Measurements from ENCODE around the gene UBP1. TPM values are rescaled to one million over a fixed set of nuclear protein-coding genes. Genes with fewer than 3 reads are reported as not detected.

UBP1 gene
- polyA plus RNA-seq, 1 of the 3 experiments (the other 2 are of a cell fraction): 45.5 TPM

GRCh38 chr3:33398410-33398809, 41.8 kb downstream of the UBP1 start:
- POLR2A ChIA-PET: no interaction called here
- 97% methylated on average over 5 of the region's 5 CpGs for WGBS (ENCODE audit: low lambda C conversion rate)

GRCh38 chr3:33395900-33396299, 44.3 kb downstream of the UBP1 start:
- peak overlapping the region in 1 of 2 experiments; percentile 95; a peak in 1 of 4 replicates for H3K27ac ChIP-seq (ENCODE audit: low read depth in 2 of 2, low read length in 1 of 2)
- no peaks in the 10 kb centered on the region for H3K9me2 ChIP-seq
- peaks cover 10 to 26% of the 10 kb centered on the region in 2 experiments for H3K4me1 ChIP-seq (ENCODE audit: control insufficient read depth in 1 of 2, insufficient read depth in 2 of 2, low read depth in 1 of 2, low read length in 1 of 2)
- peaks cover 46% of the 10 kb centered on the region for H3F3A ChIP-seq (replicated peaks; ENCODE audit: insufficient read depth)
- 95% methylated on average over 3 of the region's 7 CpGs for WGBS (ENCODE audit: low lambda C conversion rate)
- H3K79me2 ChIP-seq (ENCODE audit: insufficient read depth): peaks cover 30% of the 10 kb centered on the region
- ChIA-PET CTCF (interaction anchor here (0.6 to 2.7 kb wide), 2 partner anchors 23 to 311 kb away, joined by 3 to 11 read pairs; no protein-coding TSS in a partner anchor), POLR2A (no interaction called here)
- H3K36me3 ChIP-seq (replicated peaks in 1 of 2; ENCODE audit: control insufficient read depth in 1 of 2, insufficient read depth in 2 of 2, low read length in 1 of 2): peaks cover 86 to 94% of the 10 kb centered on the region in 2 experiments
- no peaks in the 10 kb centered on the region for H4K20me1 ChIP-seq (ENCODE audit: insufficient read depth)
- H3K9ac ChIP-seq: no peak overlapping the region
- H3K4me2 ChIP-seq: no peak overlapping the region
- H2AFZ ChIP-seq (ENCODE audit: low read depth): no peak overlapping the region
- H3K9me3 ChIP-seq: no peaks in the 10 kb centered on the region
- TF ChIP-seq EZH2phosphoT487 (IDR thresholded peaks at IDR 0.05; ENCODE audit: borderline replicate concordance, low read depth) (no peak), RXRA (IDR thresholded peaks at IDR 0.05; ENCODE audit: borderline replicate concordance, low read depth) (no peak), POLR2AphosphoS5 (IDR thresholded peaks at IDR 0.05; ENCODE audit: low read depth, low read length) (no peak), SMC3 (IDR thresholded peaks at IDR 0.05; ENCODE audit: low read depth, low read length) (no peak), SIN3A (IDR thresholded peaks at IDR 0.05; ENCODE audit: borderline replicate concordance, low read depth, low read length) (no peak), MAX (IDR thresholded peaks at IDR 0.05; ENCODE audit: low read depth) (no peak), YY1 (IDR thresholded peaks at IDR 0.05; ENCODE audit: low read depth) (no peak), GABPA (IDR thresholded peaks at IDR 0.05; ENCODE audit: low read depth) (no peak), FOXM1 (IDR thresholded peaks at IDR 0.05; ENCODE audit: low read depth) (no peak)
- TF ChIP-seq, protein P1, sequence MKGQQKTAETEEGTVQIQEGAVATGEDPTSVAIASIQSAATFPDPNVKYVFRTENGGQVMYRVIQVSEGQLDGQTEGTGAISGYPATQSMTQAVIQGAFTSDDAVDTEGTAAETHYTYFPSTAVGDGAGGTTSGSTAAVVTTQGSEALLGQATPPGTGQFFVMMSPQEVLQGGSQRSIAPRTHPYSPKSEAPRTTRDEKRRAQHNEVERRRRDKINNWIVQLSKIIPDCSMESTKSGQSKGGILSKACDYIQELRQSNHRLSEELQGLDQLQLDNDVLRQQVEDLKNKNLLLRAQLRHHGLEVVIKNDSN (IDR thresholded peaks at IDR 0.05; ENCODE audit: borderline replicate concordance, low read depth): no peak
- TF ChIP-seq, protein P2, sequence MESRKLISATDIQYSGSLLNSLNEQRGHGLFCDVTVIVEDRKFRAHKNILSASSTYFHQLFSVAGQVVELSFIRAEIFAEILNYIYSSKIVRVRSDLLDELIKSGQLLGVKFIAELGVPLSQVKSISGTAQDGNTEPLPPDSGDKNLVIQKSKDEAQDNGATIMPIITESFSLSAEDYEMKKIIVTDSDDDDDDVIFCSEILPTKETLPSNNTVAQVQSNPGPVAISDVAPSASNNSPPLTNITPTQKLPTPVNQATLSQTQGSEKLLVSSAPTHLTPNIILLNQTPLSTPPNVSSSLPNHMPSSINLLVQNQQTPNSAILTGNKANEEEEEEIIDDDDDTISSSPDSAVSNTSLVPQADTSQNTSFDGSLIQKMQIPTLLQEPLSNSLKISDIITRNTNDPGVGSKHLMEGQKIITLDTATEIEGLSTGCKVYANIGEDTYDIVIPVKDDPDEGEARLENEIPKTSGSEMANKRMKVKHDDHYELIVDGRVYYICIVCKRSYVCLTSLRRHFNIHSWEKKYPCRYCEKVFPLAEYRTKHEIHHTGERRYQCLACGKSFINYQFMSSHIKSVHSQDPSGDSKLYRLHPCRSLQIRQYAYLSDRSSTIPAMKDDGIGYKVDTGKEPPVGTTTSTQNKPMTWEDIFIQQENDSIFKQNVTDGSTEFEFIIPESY (IDR thresholded peaks at IDR 0.05; ENCODE audit: borderline replicate concordance, low read depth): no peak
- no peak overlapping the region for H3K4me3 ChIP-seq (ENCODE audit: low read depth in 2 of 2, low read length in 1 of 2)
- no peaks in the 10 kb centered on the region for H3K27me3 ChIP-seq (ENCODE audit: insufficient read depth)
- no peak for DNase-seq

More at GRCh38 chr3:33398410-33398809, 41.8 kb downstream of the UBP1 start:
- no peaks in the 10 kb centered on the region for H3K9me2 ChIP-seq
- DNase-seq: no peak
- no peaks in the 10 kb centered on the region for H3K27me3 ChIP-seq (ENCODE audit: insufficient read depth)
- CTCF ChIA-PET: interaction anchor here (0.8 kb wide), 1 partner anchor 12 kb away, joined by 3 read pairs; no protein-coding TSS in a partner anchor
- H3K27ac ChIP-seq (ENCODE audit: low read depth in 2 of 2, low read length in 1 of 2): peak overlapping the region in 1 of 2 experiments; percentile 6; a peak in 1 of 4 replicates
- peaks cover 17% of the 10 kb centered on the region for H3K79me2 ChIP-seq (ENCODE audit: insufficient read depth)
- TF ChIP-seq RFX5 (IDR thresholded peaks at IDR 0.05; ENCODE audit: low read length): no peak
- TF ChIP-seq, protein P3, sequence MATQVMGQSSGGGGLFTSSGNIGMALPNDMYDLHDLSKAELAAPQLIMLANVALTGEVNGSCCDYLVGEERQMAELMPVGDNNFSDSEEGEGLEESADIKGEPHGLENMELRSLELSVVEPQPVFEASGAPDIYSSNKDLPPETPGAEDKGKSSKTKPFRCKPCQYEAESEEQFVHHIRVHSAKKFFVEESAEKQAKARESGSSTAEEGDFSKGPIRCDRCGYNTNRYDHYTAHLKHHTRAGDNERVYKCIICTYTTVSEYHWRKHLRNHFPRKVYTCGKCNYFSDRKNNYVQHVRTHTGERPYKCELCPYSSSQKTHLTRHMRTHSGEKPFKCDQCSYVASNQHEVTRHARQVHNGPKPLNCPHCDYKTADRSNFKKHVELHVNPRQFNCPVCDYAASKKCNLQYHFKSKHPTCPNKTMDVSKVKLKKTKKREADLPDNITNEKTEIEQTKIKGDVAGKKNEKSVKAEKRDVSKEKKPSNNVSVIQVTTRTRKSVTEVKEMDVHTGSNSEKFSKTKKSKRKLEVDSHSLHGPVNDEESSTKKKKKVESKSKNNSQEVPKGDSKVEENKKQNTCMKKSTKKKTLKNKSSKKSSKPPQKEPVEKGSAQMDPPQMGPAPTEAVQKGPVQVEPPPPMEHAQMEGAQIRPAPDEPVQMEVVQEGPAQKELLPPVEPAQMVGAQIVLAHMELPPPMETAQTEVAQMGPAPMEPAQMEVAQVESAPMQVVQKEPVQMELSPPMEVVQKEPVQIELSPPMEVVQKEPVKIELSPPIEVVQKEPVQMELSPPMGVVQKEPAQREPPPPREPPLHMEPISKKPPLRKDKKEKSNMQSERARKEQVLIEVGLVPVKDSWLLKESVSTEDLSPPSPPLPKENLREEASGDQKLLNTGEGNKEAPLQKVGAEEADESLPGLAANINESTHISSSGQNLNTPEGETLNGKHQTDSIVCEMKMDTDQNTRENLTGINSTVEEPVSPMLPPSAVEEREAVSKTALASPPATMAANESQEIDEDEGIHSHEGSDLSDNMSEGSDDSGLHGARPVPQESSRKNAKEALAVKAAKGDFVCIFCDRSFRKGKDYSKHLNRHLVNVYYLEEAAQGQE (IDR thresholded peaks at IDR 0.05; ENCODE audit: low read depth, low read length): peak; percentile 73; the same call in 1 of the 2 replicates
- H3F3A ChIP-seq (replicated peaks; ENCODE audit: insufficient read depth): peaks cover 28% of the 10 kb centered on the region
- no peaks in the 10 kb centered on the region for H3K9me3 ChIP-seq
- no peak overlapping the region for H2AFZ ChIP-seq (ENCODE audit: low read depth)
- peaks cover 94% of the 10 kb centered on the region in 2 experiments for H3K36me3 ChIP-seq (replicated peaks in 1 of 2; ENCODE audit: control insufficient read depth in 1 of 2, insufficient read depth in 2 of 2, low read length in 1 of 2)
- H3K4me3 ChIP-seq (ENCODE audit: low read depth in 2 of 2, low read length in 1 of 2): no peak overlapping the region
- H3K4me2 ChIP-seq: no peak overlapping the region
- no peak overlapping the region for H3K9ac ChIP-seq
- H4K20me1 ChIP-seq (ENCODE audit: insufficient read depth): no peaks in the 10 kb centered on the region
- H3K4me1 ChIP-seq (ENCODE audit: control insufficient read depth in 1 of 2, insufficient read depth in 2 of 2, low read depth in 1 of 2, low read length in 1 of 2): peaks cover 10 to 17% of the 10 kb centered on the region in 2 experiments; a peak in 3 of 4 replicates
